Activated CD8-positive, alpha-beta T cell treated with anti-CD3 and anti-CD28 coated beads for 36 hours (primary cell): ENCODE results near the gene APOH. TPM values are rescaled to one million over a fixed set of nuclear protein-coding genes. Genes with fewer than 3 reads are reported as not detected.

Experiments
- ATAC-seq: fragments of 200-7000 bp; cut with Tn5 transposase; one replicate; pipeline ENCODE4 v1.10.0; 2021; ENCODE audit warnings: mild to moderate bottlenecking, moderate library complexity
- CTCF ChIA-PET: fragments of 350-600 bp; sonication (Branson Sonifier 250); formaldehyde crosslinking; loops from one replicate; lab custom pipeline; 2021; ENCODE audit warnings: antibody characterized with exemption; lab: Charles Lee
- POLR2A ChIA-PET: fragments of 350-600 bp; sonication (Branson Sonifier 250); formaldehyde crosslinking; loops from one replicate; lab custom pipeline; 2021; ENCODE audit warnings: antibody characterized with exemption; lab: Charles Lee
- DNase-seq: peaks from one replicate; pipeline ENCODE4 v3.0.0-alpha.2; 2020
- H3K27ac Mint-ChIP-seq: one replicate; pipeline ENCODE4 v1.8.0; 2021; ENCODE audit warnings: mild to moderate bottlenecking, mixed read lengths
- H3K27me3 Mint-ChIP-seq: one replicate; pipeline ENCODE4 v1.8.0; 2021; ENCODE audit warnings: mixed read lengths
- H3K36me3 Mint-ChIP-seq: one replicate; pipeline ENCODE4 v1.8.0; 2021; ENCODE audit warnings: low read depth, mixed read lengths
- H3K4me1 Mint-ChIP-seq: one replicate; pipeline ENCODE4 v1.8.0; 2021; ENCODE audit warnings: low read depth, mixed read lengths
- H3K4me3 Mint-ChIP-seq: one replicate; pipeline ENCODE4 v1.8.0; 2021; ENCODE audit warnings: mild to moderate bottlenecking, moderate library complexity, mixed read lengths
- H3K9me3 Mint-ChIP-seq: one replicate; pipeline ENCODE4 v1.8.0; 2021; ENCODE audit warnings: mixed read lengths
- intact Hi-C: fragments of 100-400 bp; cut with micrococcal nuclease; formaldehyde crosslinking; loops from one replicate; pipeline ENCODE4 v1.10.0; 2022
- total RNA-seq, 2 experiments: library from RNA; stranded (reverse); gene quantifications; one replicate each; pipeline ENCODE4 v1.2.3, GENCODE V29; 2021
- TF ChIP-seq, protein P1 (sequence below): fragments of 200-600 bp; IDR thresholded peaks from one replicate; pipeline ENCODE4 v1.8.0; 2022; ENCODE audit warnings: antibody characterized with exemption, mild to moderate bottlenecking

The APOH gene
- total RNA-seq, 2 experiments from 2014 or later, result not detected

DNA sequence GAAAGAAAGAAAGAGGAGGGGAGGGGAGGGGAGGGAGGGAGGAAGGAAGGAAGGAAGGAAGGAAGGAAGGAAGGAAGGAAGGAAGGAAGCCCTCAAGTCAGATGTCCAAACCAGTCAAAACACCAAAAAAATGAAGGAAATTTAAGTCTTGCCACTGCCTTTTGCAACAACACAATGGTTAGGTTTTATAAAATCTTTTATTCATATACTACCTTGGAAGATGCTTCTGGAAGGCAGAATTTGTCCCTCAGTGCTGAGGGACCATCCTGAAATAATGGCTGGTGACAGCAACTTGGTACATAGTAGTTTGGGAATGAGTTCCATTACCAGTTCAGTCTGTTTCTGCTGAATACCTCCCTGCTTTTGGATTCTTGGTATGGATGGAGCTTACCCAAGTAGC is 7.9 kb downstream of the APOH start:
- Mint-ChIP-seq H3K4me3 (no peak overlapping the region), H3K36me3 (no peaks in the 10 kb centered on the region), H3K9me3 (no peaks in the 10 kb centered on the region), H3K27ac (no peak overlapping the region), H3K27me3 (peaks cover 2% of the 10 kb centered on the region), H3K4me1 (no peaks in the 10 kb centered on the region)
- ChIA-PET CTCF (no interaction called here), POLR2A (no interaction called here)
- TF ChIP-seq, protein P1, sequence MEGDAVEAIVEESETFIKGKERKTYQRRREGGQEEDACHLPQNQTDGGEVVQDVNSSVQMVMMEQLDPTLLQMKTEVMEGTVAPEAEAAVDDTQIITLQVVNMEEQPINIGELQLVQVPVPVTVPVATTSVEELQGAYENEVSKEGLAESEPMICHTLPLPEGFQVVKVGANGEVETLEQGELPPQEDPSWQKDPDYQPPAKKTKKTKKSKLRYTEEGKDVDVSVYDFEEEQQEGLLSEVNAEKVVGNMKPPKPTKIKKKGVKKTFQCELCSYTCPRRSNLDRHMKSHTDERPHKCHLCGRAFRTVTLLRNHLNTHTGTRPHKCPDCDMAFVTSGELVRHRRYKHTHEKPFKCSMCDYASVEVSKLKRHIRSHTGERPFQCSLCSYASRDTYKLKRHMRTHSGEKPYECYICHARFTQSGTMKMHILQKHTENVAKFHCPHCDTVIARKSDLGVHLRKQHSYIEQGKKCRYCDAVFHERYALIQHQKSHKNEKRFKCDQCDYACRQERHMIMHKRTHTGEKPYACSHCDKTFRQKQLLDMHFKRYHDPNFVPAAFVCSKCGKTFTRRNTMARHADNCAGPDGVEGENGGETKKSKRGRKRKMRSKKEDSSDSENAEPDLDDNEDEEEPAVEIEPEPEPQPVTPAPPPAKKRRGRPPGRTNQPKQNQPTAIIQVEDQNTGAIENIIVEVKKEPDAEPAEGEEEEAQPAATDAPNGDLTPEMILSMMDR, result no peak
- no peak for DNase-seq
- intact Hi-C loops, result no loop called here
- no peak for ATAC-seq

DNA sequence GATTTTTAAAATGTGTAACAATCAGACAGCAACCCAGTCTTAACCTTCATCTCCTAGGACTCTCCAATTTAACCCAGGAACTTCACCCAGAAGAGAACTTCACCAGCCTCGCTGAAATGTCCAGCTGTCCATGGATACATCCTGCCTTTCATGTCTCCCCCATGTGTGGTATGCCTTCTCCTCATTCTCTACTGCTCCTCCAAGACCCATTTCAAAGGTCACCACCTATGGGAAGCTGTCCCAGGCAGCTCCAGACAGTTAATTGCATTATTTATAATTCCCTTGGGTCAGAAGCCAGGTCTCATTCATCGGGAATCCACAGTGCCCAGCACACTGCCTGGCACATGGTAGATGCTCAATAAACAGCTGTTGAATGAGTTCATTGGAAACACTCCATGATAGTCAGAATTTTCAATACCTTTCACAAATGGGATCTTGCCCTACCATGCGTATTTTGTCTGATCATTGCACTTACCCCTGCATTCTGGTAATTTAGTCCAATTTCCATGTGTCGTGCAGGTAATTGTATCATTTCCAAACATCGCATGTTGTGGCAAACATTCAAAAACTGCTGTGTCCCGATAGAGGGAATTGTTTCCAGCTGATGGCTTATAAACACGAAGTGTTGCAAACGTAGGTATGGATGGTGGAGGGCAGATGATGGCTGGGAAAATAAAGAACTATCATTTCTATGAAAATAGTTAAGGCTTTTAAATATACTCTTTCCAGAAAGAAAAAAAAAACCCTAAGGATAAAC is 9.0 kb downstream of the APOH start:
- CTCF ChIA-PET, result no interaction called here

GRCh38 chr17:66215529-66215911 is 13.7 kb downstream of the APOH start:
- Mint-ChIP-seq H3K36me3 (no peaks in the 10 kb centered on the region), H3K27me3 (peaks cover 6% of the 10 kb centered on the region), H3K4me3 (no peak overlapping the region), H3K4me1 (no peaks in the 10 kb centered on the region), H3K9me3 (no peaks in the 10 kb centered on the region), H3K27ac (no peak overlapping the region)
- TF ChIP-seq, protein P1, result no peak
- ATAC-seq, result no peak
- POLR2A ChIA-PET, result no interaction called here
- DNase-seq, result no peak
- intact Hi-C loops, result no loop called here
- CTCF ChIA-PET, result no interaction called here

More for the DNA sequence above, 9.0 kb downstream of the APOH start:
- POLR2A ChIA-PET, result no interaction called here
- H3K27ac Mint-ChIP-seq, result no peak overlapping the region
- H3K4me1 Mint-ChIP-seq, result no peaks in the 10 kb centered on the region
- TF ChIP-seq, protein P1, result no peak
- ATAC-seq (no peak), DNase-seq (no peak)
- H3K36me3 Mint-ChIP-seq, result no peaks in the 10 kb centered on the region
- intact Hi-C loops, result no loop called here
- H3K4me3 Mint-ChIP-seq, result no peak overlapping the region
- H3K27me3 Mint-ChIP-seq, result peaks cover 3% of the 10 kb centered on the region
- no peaks in the 10 kb centered on the region for H3K9me3 Mint-ChIP-seq

- ChIA-PET POLR2A (no interaction called here), CTCF (no interaction called here)
- TF ChIP-seq, protein P1, result no peak
- Mint-ChIP-seq H3K36me3 (no peaks in the 10 kb centered on the region), H3K9me3 (no peaks in the 10 kb centered on the region), H3K27ac (no peak overlapping the region), H3K4me3 (no peak overlapping the region), H3K27me3 (peaks cover 6% of the 10 kb centered on the region), H3K4me1 (no peaks in the 10 kb centered on the region)
- intact Hi-C loops, result no loop called here
- no peak for ATAC-seq
- DNase-seq, result no peak
Measured at GRCh38 chr17:66214884-66215528, 14.2 kb downstream of the APOH start.

- intact Hi-C loops, result no loop called here
- ChIA-PET POLR2A (no interaction called here), CTCF (interaction anchor here (1.2 to 2.8 kb wide), 2 partner anchors 9 to 11 kb away, joined by 6 to 15 read pairs; no protein-coding TSS in a partner anchor)
- Mint-ChIP-seq H3K27ac (no peak overlapping the region), H3K27me3 (peaks cover 4% of the 10 kb centered on the region), H3K9me3 (no peaks in the 10 kb centered on the region), H3K4me3 (no peak overlapping the region), H3K36me3 (no peaks in the 10 kb centered on the region), H3K4me1 (no peaks in the 10 kb centered on the region)
- TF ChIP-seq, protein P1, result no peak
- DNase-seq (no peak), ATAC-seq (no peak)
Measured at GRCh38 chr17:66211047-66211810, 18.0 kb downstream of the APOH start.
